Transverse colon (tissue), 4 donors: ENCODE measurements around the gene LARP1. TPM values are rescaled to one million over a fixed set of nuclear protein-coding genes. Genes with fewer than 3 reads are reported as not detected.

ENCODE experiments used
- DNase-seq: peaks from one replicate; pipeline ENCODE4 v3.0.0-alpha.2; 2019
- H3K27ac ChIP-seq, 4 donors: fragments of 200-600 bp; sonication (generic); 2 replicates each; pipeline ENCODE4 v1.5.1; 2016 to 2018; ENCODE audit warnings: inconsistent platforms in 4 of 4
- H3K27me3 ChIP-seq: fragments of 200-600 bp; sonication (generic); 2 replicates; pipeline ENCODE4 v1.5.1; 2017; ENCODE audit warnings: inconsistent platforms
- H3K36me3 ChIP-seq, 4 donors: fragments of 200-600 bp; sonication (generic); 2 replicates each; pipeline ENCODE4 v1.5.1; 2017 to 2019; ENCODE audit warnings: inconsistent platforms in 4 of 4
- H3K4me1 ChIP-seq, 4 donors: fragments of 200-600 bp; sonication (generic); 2 replicates each; pipeline ENCODE4 v1.5.1; 2017 to 2020; ENCODE audit warnings: inconsistent platforms in 4 of 4
- H3K4me3 ChIP-seq, 4 donors: fragments of 200-600 bp; sonication (generic); 1 replicate in 1 of 4; 2 replicates in 3 of 4; pipeline versions ENCODE4 v1.5.1 to v1.6.1; 2017 to 2019; ENCODE audit warnings: inconsistent platforms in 4 of 4
- H3K9me3 ChIP-seq, 2 donors: fragments of 200-600 bp; sonication (generic); 2 replicates each; pipeline ENCODE4 v1.5.1; 2017 to 2019; ENCODE audit warnings: inconsistent platforms in 2 of 2
- CTCF ChIP-seq, 5 experiments: fragments of 200-600 bp in 3 of 5; fragments of 450-650 bp in 2 of 5; sonication (generic) in 3 of 5; IDR thresholded peaks; 1 replicate in 2 of 5; 2 replicates in 3 of 5; pipeline ENCODE4 v1.5.1; 2016 to 2017; ENCODE audit warnings: antibody characterized with exemption in 5 of 5, inconsistent platforms in 3 of 5, mild to moderate bottlenecking in 2 of 5, moderate library complexity in 1 of 5
- EP300 ChIP-seq: sonication (generic); formaldehyde crosslinking; IDR thresholded peaks from one replicate; pipeline ENCODE4 v1.6.1; 2017; ENCODE audit warnings: antibody characterized with exemption, low read depth
- POLR2A ChIP-seq: fragments of 450-650 bp; IDR thresholded peaks from one replicate; pipeline ENCODE4 v1.6.1; 2016; ENCODE audit warnings: antibody characterized with exemption, mild to moderate bottlenecking, moderate library complexity
- POLR2AphosphoS5 ChIP-seq, 3 donors: sonication (generic); formaldehyde crosslinking; IDR thresholded peaks; one replicate each; pipeline ENCODE4 v1.6.1; 2016; ENCODE audit warnings: antibody characterized with exemption in 3 of 3
- WGBS, 2 donors: methylation state at CpG; one replicate each; pipeline ENCODE4 v1.1.5; 2018; ENCODE audit warnings: low coverage in 1 of 2; 5-methylcytosine and 5-hydroxymethylcytosine counted together
- in situ Hi-C, 4 donors: fragments of 200-750 bp; cut with MboI; loops; one replicate each; pipeline versions ENCODE4 v1.15.0 to v1.15.1; 2017; ENCODE audit warnings: low sequenced_read_pairs in 3 of 4, low pct_ligation_motif_present in 1 of 4, low pct_unique_long_range_greater_than_20kb in 1 of 4
- intact Hi-C: fragments of 100-400 bp; cut with DNase I; formaldehyde crosslinking; loops from one replicate; pipeline ENCODE4 v1.15.1; 2023; ENCODE audit warnings: low total_unique reads
- total RNA-seq, 4 donors: library from RNA; depleted of rRNA; stranded (reverse); fragments of >200 nt; gene quantifications; one replicate each; pipeline ENCODE4 v1.1.0, GENCODE V29; 2016

Gene LARP1
- total RNA-seq, 4 donors from 2014 or later, result 63.6 to 171 (median 105) TPM

DNA sequence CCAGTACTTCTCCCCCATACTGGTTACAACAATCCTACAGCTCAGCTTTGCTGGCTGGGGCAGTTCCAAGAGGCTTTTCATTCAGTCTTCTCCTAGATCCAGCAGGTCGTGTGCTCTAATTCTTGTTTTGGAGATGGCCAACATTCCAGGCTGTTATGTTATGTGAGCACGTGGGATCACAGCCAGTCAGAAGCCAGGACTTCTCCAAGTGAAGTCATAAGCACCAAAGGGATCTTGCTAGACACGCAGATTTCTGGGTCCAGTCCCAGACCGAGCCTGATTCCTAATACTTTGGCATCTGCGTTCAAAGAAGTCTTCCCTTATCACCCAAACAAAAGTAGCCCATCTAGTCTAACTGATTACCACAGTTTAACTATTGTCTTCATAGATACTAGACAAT lies 1.4 kb upstream of the LARP1 start:
- Histone ChIP-seq H3K27ac (peak overlapping the region; percentile 94 to 99 (median 98)), H3K4me1 (peaks cover 10 to 30% (median 27%) of the 10 kb centered on the region in 4 donors), H3K36me3 (no peaks in the 10 kb centered on the region), H3K27me3 (no peaks in the 10 kb centered on the region), H3K9me3 (no peaks in the 10 kb centered on the region), H3K4me3 (peak overlapping the region in 2 of 4 donors; percentile 36 to 61)
- intact Hi-C loops (no loop called here), in situ Hi-C loops (loop anchor here in 1 of 4 donors (10.0 kb wide), 1 partner anchor 101 kb away; the partner anchor contains the start of genes CNOT8 and FAXDC2)
- DNase-seq, result peak; percentile 62
- 39 to 50% methylated on average over 3 to 5 of the region's 5 CpGs for WGBS, 2 donors
- TF ChIP-seq POLR2AphosphoS5 (IDR thresholded peaks at IDR 0.05) (peak; percentile 62 to 74 (median 70)), EP300 (no peak)

- peak overlapping the region; percentile 98 to 100 (median 99) for H3K27ac ChIP-seq
- DNase-seq, result peak; percentile 100
- peak; percentile 21 to 69 (median 47) for TF ChIP-seq CTCF (IDR thresholded peaks at IDR 0.05)
- peak; percentile 54 for TF ChIP-seq POLR2A
- TF ChIP-seq EP300, result no peak
- TF ChIP-seq POLR2AphosphoS5 (IDR thresholded peaks at IDR 0.05), result peak; percentile 70 to 77 (median 74)
- peak overlapping the region; percentile 92 to 98 (median 98) for H3K4me3 ChIP-seq
- H3K36me3 ChIP-seq, result no peaks in the 10 kb centered on the region
- H3K9me3 ChIP-seq, result no peaks in the 10 kb centered on the region
- WGBS, 2 donors, result 2% methylated on average over 42 of the region's 92 CpGs; no CpG with 5 or more reads in 1 of the 2 donors
- in situ Hi-C loops (loop anchor here in 1 of 4 donors (10.0 kb wide), 1 partner anchor 100 kb away; the partner anchor contains the start of genes CNOT8 and FAXDC2), intact Hi-C loops (loop anchor here (5.0 kb wide), 2 partner anchors 72 to 103 kb away; partner anchors contain the start of gene CNOT8)
- H3K27me3 ChIP-seq, result no peaks in the 10 kb centered on the region
- H3K4me1 ChIP-seq, result peaks cover 10 to 39% (median 34%) of the 10 kb centered on the region in 4 donors
These were observed 467 bp upstream of the LARP1 start for GRCh38 chr5:154754460-154755360.

DNA sequence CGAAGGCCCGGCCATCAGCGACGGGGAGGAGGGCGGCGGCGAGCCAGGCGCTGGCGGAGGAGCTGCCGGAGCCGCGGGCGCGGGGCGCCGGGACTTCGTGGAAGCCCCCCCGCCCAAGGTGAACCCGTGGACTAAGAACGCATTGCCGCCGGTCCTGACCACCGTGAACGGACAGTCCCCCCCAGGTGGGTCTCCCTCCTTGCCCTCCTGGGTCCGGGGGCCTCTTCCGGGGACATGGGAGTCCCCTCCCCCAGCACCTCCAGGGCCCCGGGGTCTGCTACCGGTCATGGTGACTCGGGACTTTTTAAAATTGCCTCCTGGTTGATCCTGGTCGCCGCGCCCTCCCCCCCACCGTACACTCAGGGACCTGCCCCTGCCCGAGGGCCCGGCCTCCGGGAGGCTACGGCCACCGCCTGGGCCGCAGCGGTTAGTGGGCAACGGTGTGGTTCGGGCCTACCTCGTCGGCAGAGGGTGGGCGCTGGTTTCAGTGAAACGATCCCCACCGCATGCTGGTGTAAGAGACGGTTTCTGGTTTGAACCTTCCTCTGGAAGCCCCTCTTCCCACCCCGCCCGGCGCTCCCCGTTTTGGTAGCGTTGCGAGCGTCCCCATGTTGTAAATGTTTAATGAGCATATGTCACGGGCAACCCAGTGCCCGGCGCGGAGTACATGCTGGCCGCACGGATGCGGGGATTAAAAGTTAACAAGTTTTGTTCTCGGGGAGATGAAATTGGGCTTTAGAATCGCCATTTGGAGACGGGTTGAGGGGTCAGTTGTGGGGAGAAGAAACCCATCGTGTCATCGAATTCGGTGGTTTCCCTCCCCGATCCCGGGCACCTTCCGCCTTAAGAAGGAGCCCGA lies 1.1 kb downstream of the LARP1 start:
- H3K36me3 ChIP-seq, result no peaks in the 10 kb centered on the region
- H3K9me3 ChIP-seq, result no peaks in the 10 kb centered on the region
- H3K4me1 ChIP-seq, result peaks cover 14 to 54% (median 45%) of the 10 kb centered on the region in 4 donors
- peak overlapping the region; percentile 98 to 100 (median 99) for H3K27ac ChIP-seq
- WGBS, 2 donors, result 0% methylated on average over 56 of the region's 72 CpGs; no CpG with 5 or more reads in 1 of the 2 donors
- in situ Hi-C loops, result loop anchor here in 1 of 4 donors (10.0 kb wide), 1 partner anchor 99 kb away; the partner anchor contains the start of genes CNOT8 and FAXDC2
- peak overlapping the region; percentile 92 to 98 (median 98) for H3K4me3 ChIP-seq
- intact Hi-C loops, result loop anchor here (5.0 kb wide), 2 partner anchors 74 to 101 kb away; partner anchors contain the start of gene CNOT8
- TF ChIP-seq POLR2AphosphoS5 (IDR thresholded peaks at IDR 0.05) (peak in 1 of 3 donors; percentile 10), EP300 (no peak), POLR2A (peak; percentile 41)
- no peaks in the 10 kb centered on the region for H3K27me3 ChIP-seq
- peak; percentile 60 for DNase-seq

DNA sequence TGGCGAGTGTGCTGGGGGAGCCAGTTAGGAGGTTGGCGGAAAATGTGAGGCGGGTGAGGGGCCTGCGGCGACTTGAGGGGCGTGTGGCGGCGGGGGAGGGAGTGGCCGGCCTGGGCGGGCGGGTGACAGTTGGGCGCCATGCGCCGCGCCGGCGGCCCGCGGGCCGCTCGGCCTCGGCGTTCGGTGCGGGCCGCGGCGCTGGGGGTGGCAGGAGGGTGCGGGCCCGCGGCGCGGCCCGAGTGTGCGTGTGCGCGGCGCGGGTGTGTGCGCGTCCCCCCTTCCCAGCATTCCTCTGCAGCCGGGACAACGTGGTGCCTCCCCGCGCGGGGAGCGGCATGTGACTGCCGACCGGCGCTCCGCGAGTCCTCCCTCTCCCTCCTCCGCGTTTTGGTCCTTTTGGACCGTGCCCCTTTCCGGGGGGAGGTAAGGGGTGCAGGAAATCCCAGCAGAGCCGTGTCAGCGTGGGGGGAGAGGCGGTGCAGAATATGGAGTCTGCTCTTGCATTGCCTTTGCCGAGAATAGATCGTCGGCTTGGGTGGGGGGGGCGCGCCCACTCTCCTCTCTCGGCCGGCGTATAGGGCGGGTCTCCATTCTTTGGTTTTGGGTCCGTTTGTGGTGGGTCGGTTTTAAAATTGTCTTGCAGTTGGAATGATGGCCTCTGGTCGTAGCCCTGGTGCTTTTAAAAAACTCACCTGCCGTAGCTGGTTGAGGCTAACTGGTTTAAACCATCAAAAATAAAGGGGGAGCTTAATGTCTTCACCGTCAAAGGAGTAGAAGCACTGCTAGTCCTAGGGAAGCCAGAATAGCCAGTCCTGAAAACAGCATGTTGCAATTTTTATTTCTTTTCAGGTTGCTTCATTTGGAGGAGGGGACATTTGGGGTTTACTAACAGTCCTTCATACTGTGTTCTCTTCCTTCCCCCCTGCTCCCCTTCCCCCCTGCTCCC lies 2.0 kb downstream of the LARP1 start:
- intact Hi-C loops (loop anchor here (5.0 kb wide), 2 partner anchors 75 to 100 kb away; partner anchors contain the start of gene CNOT8), in situ Hi-C loops (loop anchor here in 1 of 4 donors (10.0 kb wide), 1 partner anchor 98 kb away; the partner anchor contains the start of genes CNOT8 and FAXDC2)
- Histone ChIP-seq H3K36me3 (no peaks in the 10 kb centered on the region), H3K27me3 (no peaks in the 10 kb centered on the region), H3K27ac (peak overlapping the region; percentile 98 to 100 (median 99)), H3K4me3 (peak overlapping the region; percentile 92 to 98 (median 98)), H3K4me1 (peaks cover 17 to 63% (median 52%) of the 10 kb centered on the region in 4 donors), H3K9me3 (no peaks in the 10 kb centered on the region)
- 0 to 1% methylated on average over 1 to 71 of the region's 73 CpGs for WGBS, 2 donors
- TF ChIP-seq POLR2AphosphoS5 (IDR thresholded peaks at IDR 0.05) (peak; percentile 13 to 59 (median 38)), CTCF (IDR thresholded peaks at IDR 0.05) (no peak), POLR2A (no peak), EP300 (no peak)
- peak; percentile 53 for DNase-seq
